ENCODE results near the gene OR10AD1. TPM values are rescaled to one million over a fixed set of nuclear protein-coding genes. Genes with fewer than 3 reads are reported as not detected.
"Not testable (repeated sequence)": the region's sequence is repeated elsewhere in the genome, so short reads cannot be mapped to it uniquely, and the experiment has no call there.

OR10AD1 gene
- total RNA-seq, 1 experiment from 2014 or later: not detected

DNA sequence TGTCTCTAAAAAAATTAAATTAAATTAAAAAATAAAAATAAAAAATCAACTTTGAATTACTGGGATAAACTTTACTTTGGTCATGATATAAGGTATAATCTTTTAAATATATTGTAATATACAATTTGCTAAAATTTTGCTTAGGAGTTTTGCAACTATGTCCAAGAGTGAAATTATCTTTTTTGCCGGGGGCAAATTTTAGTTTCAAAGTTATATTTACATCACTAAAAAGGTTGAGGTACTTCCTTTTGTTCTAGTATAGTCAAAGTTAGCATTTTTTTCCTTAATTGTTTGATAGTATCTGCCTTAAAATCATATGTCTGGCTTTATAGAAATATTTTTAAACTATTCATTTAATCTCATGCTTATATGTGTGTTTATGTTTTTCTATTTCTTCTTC is 17.6 kb upstream of the OR10AD1 start:
- ChIA-PET CTCF (no interaction called here), POLR2A (ENCODE audit: unreplicated experiment) (no interaction called here)
- no peak overlapping the region for H2AFZ ChIP-seq
- no peak overlapping the region for H3K4me2 ChIP-seq
- no peaks in the 10 kb centered on the region for H3F3A ChIP-seq (ENCODE audit: insufficient read depth, low read depth)
- no TSS peak for BruUV-seq (replicated peaks)
- intact Hi-C loops (cut with micrococcal nuclease; ENCODE audit: unreplicated experiment): no loop called here
- no peaks in the 10 kb centered on the region for H4K20me1 ChIP-seq (ENCODE audit: insufficient read depth)
- H3K4me1 ChIP-seq (replicated peaks; ENCODE audit: insufficient read depth): no peaks in the 10 kb centered on the region
- peaks cover 8% of the 10 kb centered on the region; the same call in 1 of the 2 replicates for H3K27me3 ChIP-seq (ENCODE audit: insufficient read depth, low read depth)
- H3K79me2 ChIP-seq (ENCODE audit: low read depth): no peaks in the 10 kb centered on the region
- H3K9me2 ChIP-seq (ENCODE audit: insufficient read depth): no peaks in the 10 kb centered on the region
- H3K36me3 ChIP-seq (ENCODE audit: low read depth): no peaks in the 10 kb centered on the region
- H3K4me3 ChIP-seq: no peak overlapping the region
- H3K9me3 ChIP-seq (ENCODE audit: insufficient read depth, low read depth): no peaks in the 10 kb centered on the region
- no peak overlapping the region for H3K27ac ChIP-seq
- no peak for TF ChIP-seq EZH2 (IDR thresholded peaks at IDR 0.05; ENCODE audit: low read depth)
- no peak for TF ChIP-seq CTCF (conservative IDR thresholded peaks at IDR 0.05)
- DNase-seq: no peak

- TF ChIP-seq CTCF (conservative IDR thresholded peaks at IDR 0.05): no peak
- TF ChIP-seq EZH2 (IDR thresholded peaks at IDR 0.05; ENCODE audit: low read depth): no peak
- H3K4me1 ChIP-seq (replicated peaks; ENCODE audit: insufficient read depth): no peaks in the 10 kb centered on the region
- H3K4me3 ChIP-seq: no peak overlapping the region
- H3K36me3 ChIP-seq (ENCODE audit: low read depth): no peaks in the 10 kb centered on the region
- no peak overlapping the region for H2AFZ ChIP-seq
- no peaks in the 10 kb centered on the region for H3K9me2 ChIP-seq (ENCODE audit: insufficient read depth)
- no peaks in the 10 kb centered on the region for H4K20me1 ChIP-seq (ENCODE audit: insufficient read depth)
- no peaks in the 10 kb centered on the region for H3K9me3 ChIP-seq (ENCODE audit: insufficient read depth, low read depth)
- POLR2A ChIA-PET (ENCODE audit: unreplicated experiment): no interaction called here
- intact Hi-C loops (cut with micrococcal nuclease; ENCODE audit: unreplicated experiment): no loop called here
- no peaks in the 10 kb centered on the region for H3F3A ChIP-seq (ENCODE audit: insufficient read depth, low read depth)
- no peak overlapping the region for H3K4me2 ChIP-seq
- H3K27me3 ChIP-seq (ENCODE audit: insufficient read depth, low read depth): peaks cover 8% of the 10 kb centered on the region; the same call in 1 of the 2 replicates
- no TSS peak for BruUV-seq (replicated peaks)
- CTCF ChIA-PET: no interaction called here
- no peak overlapping the region for H3K27ac ChIP-seq
- H3K79me2 ChIP-seq (ENCODE audit: low read depth): no peaks in the 10 kb centered on the region
- no peak for DNase-seq
These were observed 16.5 kb upstream of the OR10AD1 start for GRCh38 chr12:48219631-48220030.

GRCh38 chr12:48216785-48217184 is 13.7 kb upstream of the OR10AD1 start:
- BruUV-seq (replicated peaks): no TSS peak
- Histone ChIP-seq H3K79me2 (ENCODE audit: low read depth) (no peaks in the 10 kb centered on the region), H3K27me3 (ENCODE audit: insufficient read depth, low read depth) (peaks cover 15% of the 10 kb centered on the region; the same call in 1 of the 2 replicates), H4K20me1 (ENCODE audit: insufficient read depth) (no peaks in the 10 kb centered on the region), H3K9me3 (ENCODE audit: insufficient read depth, low read depth) (no peaks in the 10 kb centered on the region), H3F3A (ENCODE audit: insufficient read depth, low read depth) (no peaks in the 10 kb centered on the region), H3K36me3 (ENCODE audit: low read depth) (no peaks in the 10 kb centered on the region), H3K4me3 (no peak overlapping the region), H2AFZ (no peak overlapping the region), H3K4me2 (no peak overlapping the region), H3K4me1 (replicated peaks; ENCODE audit: insufficient read depth) (no peaks in the 10 kb centered on the region), H3K27ac (no peak overlapping the region), H3K9me2 (ENCODE audit: insufficient read depth) (no peaks in the 10 kb centered on the region)
- ChIA-PET POLR2A (ENCODE audit: unreplicated experiment) (no interaction called here), CTCF (no interaction called here)
- intact Hi-C loops (cut with micrococcal nuclease; ENCODE audit: unreplicated experiment): no loop called here
- TF ChIP-seq CTCF (conservative IDR thresholded peaks at IDR 0.05) (no peak), EZH2 (IDR thresholded peaks at IDR 0.05; ENCODE audit: low read depth) (no peak)
- DNase-seq: no peak

DNA sequence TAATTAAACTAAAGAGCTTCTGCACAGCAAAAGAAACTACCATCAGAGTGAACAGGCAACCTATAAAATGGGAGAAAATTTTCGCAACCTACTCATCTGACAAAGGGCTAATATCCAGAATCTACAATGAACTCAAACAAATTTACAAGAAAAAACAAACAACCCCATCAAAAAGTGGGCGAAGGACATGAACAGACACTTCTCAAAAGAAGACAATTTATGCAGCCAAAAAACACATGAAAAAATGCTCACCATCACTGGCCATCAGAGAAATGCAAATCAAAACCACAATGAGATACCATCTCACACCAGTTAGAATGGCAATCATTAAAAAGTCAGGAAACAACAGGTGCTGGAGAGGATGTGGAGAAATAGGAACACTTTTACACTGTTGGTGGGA is 6.4 kb upstream of the OR10AD1 start:
- H3F3A ChIP-seq (ENCODE audit: insufficient read depth, low read depth); H3K79me2 ChIP-seq (ENCODE audit: low read depth); intact Hi-C loops (cut with micrococcal nuclease; ENCODE audit: unreplicated experiment); H3K27ac ChIP-seq; H3K9me2 ChIP-seq (ENCODE audit: insufficient read depth); POLR2A ChIA-PET (ENCODE audit: unreplicated experiment); H4K20me1 ChIP-seq (ENCODE audit: insufficient read depth); H3K4me3 ChIP-seq; BruUV-seq (replicated peaks); H3K4me2 ChIP-seq; H3K9me3 ChIP-seq (ENCODE audit: insufficient read depth, low read depth); H2AFZ ChIP-seq; H3K4me1 ChIP-seq (replicated peaks; ENCODE audit: insufficient read depth); DNase-seq; H3K36me3 ChIP-seq (ENCODE audit: low read depth); CTCF ChIA-PET: not testable (repeated sequence)
- H3K27me3 ChIP-seq (ENCODE audit: insufficient read depth, low read depth): peaks cover 22% of the 10 kb centered on the region; the same call in 1 of the 2 replicates

All from PC-9 (cell line).